ENCODE data around the gene TNNT1.

Gene TNNT1

GRCh38 chr19:55092423-55093318 lies 56.3 kb downstream of the TNNT1 start:
- H3K4me3 ChIP-seq (ENCODE audit: insufficient read depth, low read length, poor library complexity, severe bottlenecking), result no peak overlapping the region
- H2AFZ ChIP-seq (ENCODE audit: low read depth, low read length, severe bottlenecking), result no peak overlapping the region
- H3K79me2 ChIP-seq (ENCODE audit: insufficient read depth, low read length), result no peaks in the 10 kb centered on the region
- H3K9me3 ChIP-seq (ENCODE audit: insufficient read depth, low read length), result no peaks in the 10 kb centered on the region
- no peak overlapping the region for H3K4me2 ChIP-seq (ENCODE audit: low read depth, low read length, poor library complexity, severe bottlenecking)
- no peak overlapping the region for H3K9ac ChIP-seq (ENCODE audit: low read length)
- H3F3A ChIP-seq (ENCODE audit: insufficient read depth), result no peaks in the 10 kb centered on the region
- H3K9me2 ChIP-seq (replicated peaks; ENCODE audit: insufficient read depth, low read length), result no peaks in the 10 kb centered on the region
- no peaks in the 10 kb centered on the region for H3K36me3 ChIP-seq (ENCODE audit: low read length)
- TF ChIP-seq EZH2phosphoT487 (conservative IDR thresholded peaks at IDR 0.05; ENCODE audit: low read length) (no peak), CTCF (IDR thresholded peaks at IDR 0.05; ENCODE audit: insufficient read depth, low read length, poor library complexity, severe bottlenecking) (no peak)
- H4K20me1 ChIP-seq (ENCODE audit: low read depth, low read length), result no peaks in the 10 kb centered on the region
- no peak overlapping the region for H3K27ac ChIP-seq (ENCODE audit: low read depth, low read length)
- H3K27me3 ChIP-seq (ENCODE audit: low read length), result no peaks in the 10 kb centered on the region

GRCh38 chr19:55091955-55092354 lies 57.1 kb downstream of the TNNT1 start:
- no peak for TF ChIP-seq CTCF (IDR thresholded peaks at IDR 0.05; ENCODE audit: insufficient read depth, low read length, poor library complexity, severe bottlenecking)
- no peak for TF ChIP-seq EZH2phosphoT487 (conservative IDR thresholded peaks at IDR 0.05; ENCODE audit: low read length)
- Histone ChIP-seq H3K27ac (ENCODE audit: low read depth, low read length) (no peak overlapping the region), H3K79me2 (ENCODE audit: insufficient read depth, low read length) (no peaks in the 10 kb centered on the region), H2AFZ (ENCODE audit: low read depth, low read length, severe bottlenecking) (no peak overlapping the region), H3K4me2 (ENCODE audit: low read depth, low read length, poor library complexity, severe bottlenecking) (no peak overlapping the region), H3K36me3 (ENCODE audit: low read length) (no peaks in the 10 kb centered on the region), H4K20me1 (ENCODE audit: low read depth, low read length) (no peaks in the 10 kb centered on the region), H3K9ac (ENCODE audit: low read length) (no peak overlapping the region), H3K9me3 (ENCODE audit: insufficient read depth, low read length) (no peaks in the 10 kb centered on the region), H3K9me2 (replicated peaks; ENCODE audit: insufficient read depth, low read length) (no peaks in the 10 kb centered on the region), H3F3A (ENCODE audit: insufficient read depth) (no peaks in the 10 kb centered on the region), H3K27me3 (ENCODE audit: low read length) (no peaks in the 10 kb centered on the region), H3K4me3 (ENCODE audit: insufficient read depth, low read length, poor library complexity, severe bottlenecking) (no peak overlapping the region)

- H3K9me3 ChIP-seq (ENCODE audit: insufficient read depth, low read length), result no peaks in the 10 kb centered on the region
- no peak overlapping the region for H3K9ac ChIP-seq (ENCODE audit: low read length)
- no peaks in the 10 kb centered on the region for H3K9me2 ChIP-seq (replicated peaks; ENCODE audit: insufficient read depth, low read length)
- TF ChIP-seq EZH2phosphoT487 (conservative IDR thresholded peaks at IDR 0.05; ENCODE audit: low read length) (no peak), CTCF (IDR thresholded peaks at IDR 0.05; ENCODE audit: insufficient read depth, low read length, poor library complexity, severe bottlenecking) (no peak)
- H2AFZ ChIP-seq (ENCODE audit: low read depth, low read length, severe bottlenecking), result no peak overlapping the region
- no peak overlapping the region for H3K4me3 ChIP-seq (ENCODE audit: insufficient read depth, low read length, poor library complexity, severe bottlenecking)
- H3K4me2 ChIP-seq (ENCODE audit: low read depth, low read length, poor library complexity, severe bottlenecking), result no peak overlapping the region
- H3K27ac ChIP-seq (ENCODE audit: low read depth, low read length), result no peak overlapping the region
- no peaks in the 10 kb centered on the region for H3K79me2 ChIP-seq (ENCODE audit: insufficient read depth, low read length)
- no peaks in the 10 kb centered on the region for H3K27me3 ChIP-seq (ENCODE audit: low read length)
- no peaks in the 10 kb centered on the region for H4K20me1 ChIP-seq (ENCODE audit: low read depth, low read length)
- no peaks in the 10 kb centered on the region for H3F3A ChIP-seq (ENCODE audit: insufficient read depth)
- H3K36me3 ChIP-seq (ENCODE audit: low read length), result no peaks in the 10 kb centered on the region
Measured at GRCh38 chr19:55091126-55091910, 57.7 kb downstream of the TNNT1 start.
